ENCODE data around the gene ZNF774.

- TF ChIP-seq EZH2phosphoT487 (IDR thresholded peaks at IDR 0.05; ENCODE audit: insufficient read depth, low read depth) (no peak), EZH2 (IDR thresholded peaks at IDR 0.05; ENCODE audit: insufficient read depth, poor library complexity, severe bottlenecking) (no peak)
Measured at GRCh38 chr15:90401495-90401894, 49.4 kb downstream of the ZNF774 start.

Measured in GM23248 (cell line).